ENCODE data around the gene LTBP4.
"Not testable (repeated sequence)": the region's sequence is repeated elsewhere in the genome, so short reads cannot be mapped to it uniquely, and the experiment has no call there.

Gene LTBP4

DNA sequence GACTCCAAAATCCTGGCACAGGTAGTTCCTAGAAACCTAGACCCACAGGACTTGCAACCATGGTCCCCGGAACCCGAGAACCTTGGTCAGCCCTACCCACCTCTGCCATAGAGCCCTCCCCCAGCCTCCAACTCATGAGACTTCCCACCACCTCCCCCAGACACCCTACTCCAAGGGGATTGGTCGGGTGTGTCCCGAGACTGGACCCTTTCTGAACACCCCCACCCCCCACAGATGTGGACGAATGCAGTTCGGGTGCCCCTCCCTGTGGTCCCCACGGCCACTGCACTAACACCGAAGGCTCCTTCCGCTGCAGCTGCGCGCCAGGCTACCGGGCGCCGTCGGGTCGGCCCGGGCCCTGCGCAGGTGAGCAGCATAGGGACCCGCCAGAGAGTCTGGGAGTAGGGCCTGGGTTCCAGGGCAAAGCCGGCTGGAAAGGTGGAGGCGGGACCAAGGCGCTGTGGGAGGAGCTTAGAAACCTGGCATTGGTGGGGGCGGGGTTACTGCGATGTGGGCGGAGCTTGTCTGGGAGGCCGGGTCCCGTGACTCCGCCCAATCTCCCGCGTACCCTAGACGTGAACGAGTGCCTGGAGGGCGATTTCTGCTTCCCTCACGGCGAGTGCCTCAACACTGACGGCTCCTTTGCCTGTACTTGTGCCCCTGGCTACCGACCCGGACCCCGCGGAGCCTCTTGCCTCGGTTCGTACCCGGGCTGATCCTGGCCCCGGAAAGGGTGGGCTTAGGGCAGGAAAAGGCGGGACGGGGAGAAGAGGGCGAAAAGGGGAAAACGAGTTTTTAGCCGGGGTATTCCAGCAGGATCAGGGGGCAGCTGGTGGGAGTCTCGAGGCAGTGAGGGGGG is 11.9 kb downstream of the LTBP4 start:
- peak; percentile 81 for DNase-seq (ENCODE audit: low spot score)

- peak; percentile 80 for DNase-seq (ENCODE audit: low spot score)
Measured at GRCh38 chr19:40613690-40614621, 12.8 kb downstream of the LTBP4 start.

- DNase-seq (ENCODE audit: low spot score) = peak; percentile 88
Measured at GRCh38 chr19:40614622-40615411, 13.6 kb downstream of the LTBP4 start.

DNA sequence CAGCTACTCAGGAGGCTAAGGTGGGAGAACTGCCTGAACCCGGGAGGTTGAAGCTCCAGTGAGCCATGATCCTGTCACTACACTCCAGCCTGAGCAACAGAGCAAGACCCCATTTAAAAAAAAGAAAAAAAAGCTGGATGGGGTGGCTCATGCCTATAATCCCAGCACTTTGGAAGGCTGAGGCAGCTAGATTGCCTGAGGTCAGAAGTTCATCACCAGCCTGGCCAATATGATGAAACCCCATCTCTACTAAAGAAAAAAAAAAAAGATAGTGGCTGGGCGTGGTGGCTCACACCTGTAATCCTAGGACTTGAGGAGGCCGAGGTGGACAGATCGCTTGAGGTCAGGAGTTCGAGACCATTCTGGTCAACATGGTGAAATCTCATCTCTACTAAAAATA is 15.0 kb downstream of the LTBP4 start:
- no peak for DNase-seq (ENCODE audit: low spot score)

DNA sequence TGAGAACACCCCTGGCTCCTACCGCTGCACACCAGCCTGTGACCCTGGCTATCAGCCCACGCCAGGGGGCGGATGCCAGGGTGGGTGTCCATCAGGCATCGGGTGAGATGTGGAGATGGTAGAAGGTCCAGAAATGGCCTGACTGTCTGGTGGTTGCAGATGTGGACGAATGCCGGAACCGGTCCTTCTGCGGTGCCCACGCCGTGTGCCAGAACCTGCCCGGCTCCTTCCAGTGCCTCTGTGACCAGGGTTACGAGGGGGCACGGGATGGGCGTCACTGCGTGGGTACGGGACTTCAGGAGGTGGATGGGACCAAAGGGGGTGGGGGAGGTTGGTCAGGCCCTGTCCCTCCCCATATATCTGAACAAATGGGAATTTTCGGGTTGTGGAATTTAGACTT is 15.8 kb downstream of the LTBP4 start:
- no peak for DNase-seq (ENCODE audit: low spot score)

DNA sequence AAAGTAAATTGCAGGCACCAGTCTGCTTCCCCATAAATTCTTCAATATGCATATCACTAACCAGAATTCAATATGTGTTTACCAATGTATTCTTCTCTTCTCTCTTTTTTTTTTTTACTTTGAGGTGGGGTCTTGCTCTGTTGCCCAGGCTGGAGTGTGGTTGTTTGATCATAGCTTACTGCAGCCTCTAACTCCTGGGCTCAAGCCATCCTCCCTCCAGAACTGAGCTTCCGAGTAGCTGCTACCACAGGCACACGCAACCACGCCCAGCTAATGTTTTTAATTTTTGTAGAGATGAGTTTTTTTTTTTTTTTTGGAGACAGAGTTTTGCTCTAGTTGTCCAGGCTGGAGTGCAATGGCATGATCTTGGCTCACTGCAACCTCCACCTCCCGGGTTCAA is 16.8 kb downstream of the LTBP4 start:
- no peak for DNase-seq (ENCODE audit: low spot score)

- DNase-seq (ENCODE audit: low spot score) = no peak
Measured at GRCh38 chr19:40619333-40620160, 18.4 kb downstream of the LTBP4 start.

GRCh38 chr19:40620161-40620485 is 19.0 kb downstream of the LTBP4 start:
- DNase-seq (ENCODE audit: low spot score) = no peak

DNA sequence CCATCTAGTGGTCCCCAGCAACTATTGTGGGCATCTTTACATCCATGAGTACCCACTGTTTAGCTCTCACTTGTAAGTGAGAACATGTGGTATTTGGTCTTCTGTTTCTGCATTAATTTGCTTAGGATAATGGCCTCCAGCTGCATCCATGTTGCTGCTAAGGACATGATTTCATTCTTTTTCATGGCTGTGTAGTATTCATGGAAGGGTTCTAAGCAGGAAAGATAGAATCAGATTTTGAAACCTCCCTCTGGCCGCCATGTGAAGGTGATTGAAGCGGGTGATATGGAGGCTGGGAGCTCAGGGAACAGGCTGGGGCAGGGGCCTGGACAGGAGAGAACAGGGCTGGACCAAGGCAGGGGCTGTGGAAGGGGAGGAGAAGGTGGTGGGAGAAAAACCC is 20.1 kb downstream of the LTBP4 start:
- DNase-seq (ENCODE audit: low spot score) = no peak

- no peak for DNase-seq (ENCODE audit: low spot score)
Measured at GRCh38 chr19:40621966-40622772, 21.0 kb downstream of the LTBP4 start.

- no peak for DNase-seq (ENCODE audit: low spot score)
Measured at GRCh38 chr19:40622773-40623075, 21.6 kb downstream of the LTBP4 start.

DNA sequence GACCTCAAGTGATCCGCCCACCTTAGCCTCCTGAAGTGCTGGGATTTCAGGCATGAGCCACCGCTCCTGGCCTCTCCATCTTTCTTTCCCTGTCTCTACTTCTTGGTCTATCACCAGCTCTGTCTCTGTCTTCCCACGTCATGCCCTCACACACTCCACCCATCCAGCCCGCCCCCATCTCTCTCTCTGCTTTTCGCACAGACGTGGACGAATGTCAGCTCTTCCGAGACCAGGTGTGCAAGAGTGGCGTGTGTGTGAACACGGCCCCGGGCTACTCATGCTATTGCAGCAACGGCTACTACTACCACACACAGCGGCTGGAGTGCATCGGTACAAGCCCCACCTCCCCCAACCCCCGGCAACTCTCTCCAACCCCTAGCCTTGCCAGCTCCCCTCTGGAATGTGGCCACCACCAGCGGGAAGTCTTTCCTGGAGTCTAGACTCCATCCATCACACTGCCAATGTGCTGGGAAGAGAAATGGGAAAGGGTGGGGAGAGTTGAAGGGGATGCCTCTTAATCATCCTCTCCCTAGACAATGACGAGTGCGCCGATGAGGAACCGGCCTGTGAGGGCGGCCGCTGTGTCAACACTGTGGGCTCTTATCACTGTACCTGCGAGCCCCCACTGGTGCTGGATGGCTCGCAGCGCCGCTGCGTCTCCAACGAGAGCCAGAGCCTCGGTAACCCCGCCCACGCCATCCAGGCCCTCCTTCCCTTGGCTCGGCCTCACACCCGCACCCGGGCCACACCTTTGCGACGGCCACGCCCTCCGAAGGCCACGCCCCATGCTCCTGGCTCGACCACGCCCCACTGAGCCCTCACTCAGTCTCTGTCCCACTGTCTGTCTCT is 22.5 kb downstream of the LTBP4 start:
- peak; percentile 81 for DNase-seq (ENCODE audit: low spot score)

DNA sequence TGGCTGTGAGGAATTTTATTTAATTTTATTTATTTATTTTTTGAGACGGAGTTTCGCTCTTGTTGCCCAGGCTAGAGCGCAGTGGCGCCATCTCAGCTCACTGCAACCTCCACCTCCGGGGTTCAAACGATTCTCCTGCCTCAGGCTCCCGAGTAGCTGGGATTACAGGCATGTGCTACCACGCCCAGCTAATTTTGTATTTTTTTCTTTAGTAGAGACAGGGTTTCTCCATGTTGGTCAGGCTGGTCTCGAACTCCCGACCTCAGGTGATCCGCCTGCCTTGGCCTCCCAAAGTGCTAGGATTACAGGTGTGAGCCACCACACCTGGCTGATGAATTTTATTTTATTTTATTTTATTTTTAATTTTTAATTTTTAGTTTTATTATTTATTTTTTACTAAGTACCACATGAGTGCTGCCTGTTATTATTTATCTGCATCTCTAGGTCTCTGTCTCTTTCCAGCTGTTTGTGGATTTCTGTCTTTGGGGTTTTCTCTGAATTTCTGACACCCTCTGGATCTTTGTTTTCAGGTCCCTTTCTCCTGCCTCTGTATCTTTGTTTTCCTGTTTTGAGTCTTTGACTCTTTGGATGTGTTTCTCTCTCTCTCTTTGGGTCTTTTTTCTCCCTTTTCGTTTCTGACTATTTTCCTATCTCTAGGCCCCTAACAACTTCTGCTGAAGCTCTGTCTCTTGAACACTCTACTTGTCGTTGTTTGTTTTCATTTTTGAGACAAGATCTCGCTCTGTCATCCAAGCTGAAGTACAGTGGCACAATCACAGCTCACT is 23.4 kb downstream of the LTBP4 start:
- DNase-seq (ENCODE audit: low spot score) = not testable (repeated sequence)

GRCh38 chr19:40625406-40626120 is 24.4 kb downstream of the LTBP4 start:
- no peak for DNase-seq (ENCODE audit: low spot score)

DNA sequence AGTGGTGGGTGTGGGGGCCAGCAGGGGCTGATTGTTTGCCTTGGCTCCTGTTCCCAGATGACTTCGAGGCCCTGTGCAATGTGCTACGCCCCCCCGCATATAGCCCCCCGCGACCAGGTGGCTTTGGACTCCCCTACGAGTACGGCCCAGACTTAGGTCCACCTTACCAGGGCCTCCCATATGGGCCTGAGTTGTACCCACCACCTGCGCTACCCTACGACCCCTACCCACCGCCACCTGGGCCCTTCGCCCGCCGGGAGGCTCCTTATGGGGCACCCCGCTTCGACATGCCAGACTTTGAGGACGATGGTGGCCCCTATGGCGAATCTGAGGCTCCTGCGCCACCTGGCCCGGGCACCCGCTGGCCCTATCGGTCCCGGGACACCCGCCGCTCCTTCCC is 25.7 kb downstream of the LTBP4 start:
- DNase-seq (ENCODE audit: low spot score) = no peak

GRCh38 chr19:40627486-40628279 is 26.5 kb downstream of the LTBP4 start:
- DNase-seq (ENCODE audit: low spot score) = no peak

GRCh38 chr19:40629346-40629745 is 28.2 kb downstream of the LTBP4 start:
- no peak for DNase-seq (ENCODE audit: low spot score)

Measured in hematopoietic multipotent progenitor cell treated with erythropoietin and hydrocortisone succinate and interleukin-3 and kit ligand, for 17 days (in vitro differentiated cells).